Natural killer cell (primary cell): ENCODE results near the gene SCGN. TPM values are rescaled to one million over a fixed set of nuclear protein-coding genes. Genes with fewer than 3 reads are reported as not detected.
A peak's percentile ranks its signal among the peaks of the same experiment; 100 is the strongest.

Experiments used
- ATAC-seq, 3 donors: fragments of 150-1000 bp in 2 of 3; fragments of 200-7000 bp in 1 of 3; cut with Tn5 transposase; 1 replicate in 1 of 3; 2 replicates in 2 of 3; pipeline ENCODE4 v1.10.0; 2021; ENCODE audit warnings: mild to moderate bottlenecking in 2 of 3, moderate library complexity in 2 of 3
- DNase-seq, 2 donors: peaks; one replicate each; pipeline versions ENCODE4 v3.0.0 to v3.0.0-alpha.2; 2013 to 2021; ENCODE audit warnings: mixed read lengths in 1 of 2
- H3K27ac ChIP-seq: one replicate; pipeline ENCODE4 v1.5.1; 2013; ENCODE audit warnings: mild to moderate bottlenecking, low read length
- H3K27me3 ChIP-seq: one replicate; pipeline ENCODE4 v1.6.1; 2013; ENCODE audit warnings: low read length; ENCODE audit not compliant: control insufficient read depth, insufficient read depth
- H3K36me3 ChIP-seq: one replicate; pipeline ENCODE4 v1.6.1; 2013; ENCODE audit warnings: low read length; ENCODE audit not compliant: control insufficient read depth, insufficient read depth
- H3K4me1 ChIP-seq: one replicate; pipeline ENCODE4 v1.6.1; 2013; ENCODE audit warnings: low read length; ENCODE audit not compliant: control insufficient read depth, insufficient read depth
- H3K4me3 ChIP-seq: one replicate; pipeline ENCODE4 v1.5.1; 2013; ENCODE audit warnings: low read length
- H3K9me3 ChIP-seq: one replicate; pipeline ENCODE4 v1.6.1; 2013; ENCODE audit warnings: low read length; ENCODE audit not compliant: control insufficient read depth, insufficient read depth
- H3K27ac Mint-ChIP-seq, 2 donors: one replicate each; pipeline ENCODE4 v1.8.0; 2022; ENCODE audit warnings: mild to moderate bottlenecking in 2 of 2, mixed read lengths in 2 of 2, moderate library complexity in 1 of 2
- H3K27me3 Mint-ChIP-seq, 2 donors: one replicate each; pipeline ENCODE4 v1.8.0; 2022; ENCODE audit warnings: low read depth in 2 of 2, mixed read lengths in 2 of 2
- H3K36me3 Mint-ChIP-seq: one replicate; pipeline ENCODE4 v1.8.0; 2022; ENCODE audit warnings: mixed read lengths
- H3K4me1 Mint-ChIP-seq, 2 donors: one replicate each; pipeline ENCODE4 v1.8.0; 2022; ENCODE audit warnings: mixed read lengths in 2 of 2
- H3K4me3 Mint-ChIP-seq: one replicate; pipeline ENCODE4 v1.8.0; 2022; ENCODE audit warnings: mild to moderate bottlenecking, moderate library complexity, mixed read lengths
- H3K9me3 Mint-ChIP-seq, 2 donors: one replicate each; pipeline ENCODE4 v1.8.0; 2022; ENCODE audit warnings: mixed read lengths in 2 of 2
- WGBS: methylation state at CpG from one replicate; pipeline ENCODE4 v1.1.7; 2013; ENCODE audit warnings: missing lambda C conversion rate; ENCODE audit not compliant: insufficient coverage; 5-methylcytosine and 5-hydroxymethylcytosine counted together
- intact Hi-C: fragments of 100-400 bp; cut with micrococcal nuclease; formaldehyde crosslinking; loops from one replicate; pipeline ENCODE4 v1.14.2; 2022
- total RNA-seq, 4 donors: library from RNA; stranded (reverse); fragments of 120-200 nt in 1 of 4; gene quantifications; one replicate each; pipeline versions ENCODE4 v1.2.3 to v1.2.4, GENCODE V29; 2013 to 2022
- TF ChIP-seq, protein P1 (sequence below): fragments of 200-600 bp; IDR thresholded peaks from one replicate; pipeline ENCODE4 v1.8.0; 2022; ENCODE audit warnings: antibody characterized with exemption

The SCGN gene, protein sequence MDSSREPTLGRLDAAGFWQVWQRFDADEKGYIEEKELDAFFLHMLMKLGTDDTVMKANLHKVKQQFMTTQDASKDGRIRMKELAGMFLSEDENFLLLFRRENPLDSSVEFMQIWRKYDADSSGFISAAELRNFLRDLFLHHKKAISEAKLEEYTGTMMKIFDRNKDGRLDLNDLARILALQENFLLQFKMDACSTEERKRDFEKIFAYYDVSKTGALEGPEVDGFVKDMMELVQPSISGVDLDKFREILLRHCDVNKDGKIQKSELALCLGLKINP
- not detected for total RNA-seq
- not detected for total RNA-seq (2013)

DNA sequence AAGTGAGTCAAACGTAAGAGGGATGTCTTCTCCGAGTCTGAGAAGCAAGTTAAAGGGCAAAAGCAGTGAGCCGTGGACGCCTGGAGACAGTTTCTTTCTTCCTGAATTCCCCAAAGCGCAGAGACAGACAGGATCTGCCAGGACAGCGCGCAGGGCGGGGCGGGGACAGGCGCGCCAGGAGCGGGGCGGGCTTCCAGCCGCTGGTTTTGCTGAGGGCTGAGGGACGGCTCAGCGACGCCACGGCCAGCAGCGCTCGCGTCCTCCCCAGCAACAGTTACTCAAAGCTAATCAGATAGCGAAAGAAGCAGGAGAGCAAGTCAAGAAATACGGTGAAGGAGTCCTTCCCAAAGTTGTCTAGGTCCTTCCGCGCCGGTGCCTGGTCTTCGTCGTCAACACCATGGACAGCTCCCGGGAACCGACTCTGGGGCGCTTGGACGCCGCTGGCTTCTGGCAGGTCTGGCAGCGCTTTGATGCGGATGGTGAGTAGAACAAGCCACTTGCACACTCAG, at the start of gene SCGN:
Gene SCGN, plus strand, starts transcription at position 209 of the 509 bp plus-strand sequence. Its CDS starts 189 bp downstream, at position 398.
- DNase-seq (peak in 1 of 2 donors; percentile 42), ATAC-seq (peak in 1 of 3 donors; percentile 48)
- peaks cover 24% of the 10 kb centered on the region for H3K27me3 ChIP-seq
- Mint-ChIP-seq H3K4me1 (no peaks in the 10 kb centered on the region), H3K27ac (no peak within 1 kb of the TSS), H3K9me3 (no peaks in the 10 kb centered on the region), H3K36me3 (no peaks in the 10 kb centered on the region), H3K4me3 (no peak within 1 kb of the TSS), H3K27me3 (peaks cover 21 to 45% of the 10 kb centered on the region in 2 donors)
- TF ChIP-seq, protein P1, sequence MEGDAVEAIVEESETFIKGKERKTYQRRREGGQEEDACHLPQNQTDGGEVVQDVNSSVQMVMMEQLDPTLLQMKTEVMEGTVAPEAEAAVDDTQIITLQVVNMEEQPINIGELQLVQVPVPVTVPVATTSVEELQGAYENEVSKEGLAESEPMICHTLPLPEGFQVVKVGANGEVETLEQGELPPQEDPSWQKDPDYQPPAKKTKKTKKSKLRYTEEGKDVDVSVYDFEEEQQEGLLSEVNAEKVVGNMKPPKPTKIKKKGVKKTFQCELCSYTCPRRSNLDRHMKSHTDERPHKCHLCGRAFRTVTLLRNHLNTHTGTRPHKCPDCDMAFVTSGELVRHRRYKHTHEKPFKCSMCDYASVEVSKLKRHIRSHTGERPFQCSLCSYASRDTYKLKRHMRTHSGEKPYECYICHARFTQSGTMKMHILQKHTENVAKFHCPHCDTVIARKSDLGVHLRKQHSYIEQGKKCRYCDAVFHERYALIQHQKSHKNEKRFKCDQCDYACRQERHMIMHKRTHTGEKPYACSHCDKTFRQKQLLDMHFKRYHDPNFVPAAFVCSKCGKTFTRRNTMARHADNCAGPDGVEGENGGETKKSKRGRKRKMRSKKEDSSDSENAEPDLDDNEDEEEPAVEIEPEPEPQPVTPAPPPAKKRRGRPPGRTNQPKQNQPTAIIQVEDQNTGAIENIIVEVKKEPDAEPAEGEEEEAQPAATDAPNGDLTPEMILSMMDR = no peak
- 8% methylated on average over 35 of the region's 35 CpGs for WGBS
- H3K27ac ChIP-seq = no peak within 1 kb of the TSS
- no peaks in the 10 kb centered on the region for H3K36me3 ChIP-seq
- no peaks in the 10 kb centered on the region for H3K9me3 ChIP-seq
- no peaks in the 10 kb centered on the region for H3K4me1 ChIP-seq
- no peak within 1 kb of the TSS for H3K4me3 ChIP-seq
- intact Hi-C loops = no loop called here

DNA sequence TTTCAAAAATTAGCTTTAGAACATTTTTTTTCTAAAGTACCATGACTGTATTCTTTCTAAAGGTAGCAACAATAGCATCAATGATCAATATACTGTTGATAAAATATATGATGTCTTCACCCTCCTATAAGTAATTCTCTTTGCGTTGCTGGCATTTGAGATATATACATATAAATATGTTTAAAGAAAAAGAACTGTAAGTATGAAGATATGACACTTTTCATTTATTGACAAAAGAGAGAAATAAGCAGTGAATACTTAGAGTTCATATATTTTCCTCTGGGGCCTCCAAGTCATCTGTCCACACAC, 49.4 kb upstream of the SCGN start:
- H3K36me3 ChIP-seq = no peaks in the 10 kb centered on the region
- DNase-seq (no peak), ATAC-seq (no peak)
- no peaks in the 10 kb centered on the region for H3K9me3 ChIP-seq
- intact Hi-C loops = loop anchor here (1.0 kb wide), 2 partner anchors 337 to 379 kb away; no protein-coding TSS in a partner anchor
- no peak overlapping the region for H3K4me3 ChIP-seq
- Mint-ChIP-seq H3K27ac (no peak overlapping the region), H3K4me3 (no peak overlapping the region), H3K4me1 (no peaks in the 10 kb centered on the region), H3K36me3 (no peaks in the 10 kb centered on the region), H3K27me3 (peaks cover 5 to 9% of the 10 kb centered on the region in 2 donors), H3K9me3 (no peaks in the 10 kb centered on the region)
- H3K27ac ChIP-seq = no peak overlapping the region
- no CpG with 5 or more reads among the region's 1 CpG for WGBS
- H3K27me3 ChIP-seq = no peaks in the 10 kb centered on the region
- TF ChIP-seq, protein P1 = peak; percentile 19
- H3K4me1 ChIP-seq = no peaks in the 10 kb centered on the region

DNA sequence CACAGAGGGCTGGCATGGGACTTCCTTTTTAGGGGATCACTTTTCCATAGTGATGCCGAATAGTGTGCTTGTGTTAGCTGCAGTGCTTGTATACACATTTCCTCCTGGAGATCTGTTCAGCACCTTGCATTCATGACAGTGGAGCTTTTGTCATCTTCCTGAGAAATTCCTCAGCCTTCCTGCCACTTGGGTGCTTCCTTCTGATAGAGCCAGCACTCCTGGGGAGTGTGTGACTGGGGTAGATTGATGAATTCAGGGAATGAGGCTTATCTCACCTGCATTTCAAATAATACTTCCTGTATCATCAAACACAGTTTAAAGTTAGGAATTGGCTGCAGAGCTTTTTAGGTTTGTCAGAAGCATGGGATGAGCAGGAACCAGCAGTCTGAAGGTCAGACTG, 48.8 kb upstream of the SCGN start:
- Mint-ChIP-seq H3K27me3 (peaks cover 5 to 8% of the 10 kb centered on the region in 2 donors), H3K4me1 (no peaks in the 10 kb centered on the region), H3K27ac (no peak overlapping the region), H3K4me3 (no peak overlapping the region), H3K36me3 (no peaks in the 10 kb centered on the region), H3K9me3 (no peaks in the 10 kb centered on the region)
- intact Hi-C loops = no loop called here
- TF ChIP-seq, protein P1 = no peak
- no peaks in the 10 kb centered on the region for H3K9me3 ChIP-seq
- H3K4me3 ChIP-seq = no peak overlapping the region
- ATAC-seq (no peak), DNase-seq (no peak)
- H3K27ac ChIP-seq = no peak overlapping the region
- WGBS = 100% methylated on average over 1 of the region's 1 CpG
- H3K27me3 ChIP-seq = no peaks in the 10 kb centered on the region
- H3K4me1 ChIP-seq = no peaks in the 10 kb centered on the region
- no peaks in the 10 kb centered on the region for H3K36me3 ChIP-seq

DNA sequence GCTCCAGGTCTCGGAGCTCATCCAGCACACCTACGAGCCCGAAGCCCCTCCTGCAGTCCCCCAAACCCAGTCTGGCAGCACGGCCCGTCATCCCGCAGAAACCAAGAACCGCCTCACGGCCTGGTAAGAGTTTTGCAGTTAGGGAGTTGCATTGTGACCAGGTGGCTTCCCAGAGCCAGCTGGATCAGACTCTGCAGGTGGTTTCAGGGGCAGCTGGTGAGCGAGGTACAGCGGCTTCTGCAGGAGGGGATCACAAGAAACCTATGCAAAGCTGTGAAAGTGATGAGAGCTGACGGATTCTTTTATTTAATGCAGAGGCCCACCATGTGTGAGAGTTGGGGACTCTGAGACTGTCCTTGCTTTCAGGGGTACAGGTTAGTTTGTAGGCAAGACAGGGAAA, 45.9 kb upstream of the SCGN start:
- intact Hi-C loops = no loop called here
- peaks cover 0 to 20% of the 10 kb centered on the region in 2 donors for H3K27me3 Mint-ChIP-seq
- TF ChIP-seq, protein P1 = no peak
- no peaks in the 10 kb centered on the region for H3K9me3 Mint-ChIP-seq
- H3K4me1 Mint-ChIP-seq = no peaks in the 10 kb centered on the region
- Histone ChIP-seq H3K27me3 (no peaks in the 10 kb centered on the region), H3K4me1 (no peaks in the 10 kb centered on the region), H3K27ac (no peak overlapping the region), H3K4me3 (no peak overlapping the region), H3K36me3 (no peaks in the 10 kb centered on the region), H3K9me3 (no peaks in the 10 kb centered on the region)
- DNase-seq (no peak), ATAC-seq (no peak)
- H3K36me3 Mint-ChIP-seq = no peaks in the 10 kb centered on the region
- no peak overlapping the region for H3K4me3 Mint-ChIP-seq
- no peak overlapping the region for H3K27ac Mint-ChIP-seq
- WGBS = 93% methylated on average over 11 of the region's 11 CpGs
